ENCODE measurements around the gene RFX1. TPM values are rescaled to one million over a fixed set of nuclear protein-coding genes. Genes with fewer than 3 reads are reported as not detected.
A peak's percentile ranks its signal among the peaks of the same experiment; 100 is the strongest.

RFX1 gene
- total RNA-seq, 2 donors from 2014 or later, result 9.2 to 12.7 TPM

- peak overlapping the region; percentile 95 to 99 for H3K27ac ChIP-seq
- H3K36me3 ChIP-seq, result no peaks in the 10 kb centered on the region
- peak overlapping the region; percentile 80 to 91 for H3K4me3 ChIP-seq
- no peaks in the 10 kb centered on the region for H3K9me3 ChIP-seq
- no peaks in the 10 kb centered on the region for H3K4me1 ChIP-seq (replicated peaks)
- peak; percentile 61 for TF ChIP-seq POLR2AphosphoS5 (IDR thresholded peaks at IDR 0.05)
- TF ChIP-seq, protein P1, sequence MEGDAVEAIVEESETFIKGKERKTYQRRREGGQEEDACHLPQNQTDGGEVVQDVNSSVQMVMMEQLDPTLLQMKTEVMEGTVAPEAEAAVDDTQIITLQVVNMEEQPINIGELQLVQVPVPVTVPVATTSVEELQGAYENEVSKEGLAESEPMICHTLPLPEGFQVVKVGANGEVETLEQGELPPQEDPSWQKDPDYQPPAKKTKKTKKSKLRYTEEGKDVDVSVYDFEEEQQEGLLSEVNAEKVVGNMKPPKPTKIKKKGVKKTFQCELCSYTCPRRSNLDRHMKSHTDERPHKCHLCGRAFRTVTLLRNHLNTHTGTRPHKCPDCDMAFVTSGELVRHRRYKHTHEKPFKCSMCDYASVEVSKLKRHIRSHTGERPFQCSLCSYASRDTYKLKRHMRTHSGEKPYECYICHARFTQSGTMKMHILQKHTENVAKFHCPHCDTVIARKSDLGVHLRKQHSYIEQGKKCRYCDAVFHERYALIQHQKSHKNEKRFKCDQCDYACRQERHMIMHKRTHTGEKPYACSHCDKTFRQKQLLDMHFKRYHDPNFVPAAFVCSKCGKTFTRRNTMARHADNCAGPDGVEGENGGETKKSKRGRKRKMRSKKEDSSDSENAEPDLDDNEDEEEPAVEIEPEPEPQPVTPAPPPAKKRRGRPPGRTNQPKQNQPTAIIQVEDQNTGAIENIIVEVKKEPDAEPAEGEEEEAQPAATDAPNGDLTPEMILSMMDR (IDR thresholded peaks at IDR 0.05), result no peak
- 5% methylated on average over 56 of the region's 56 CpGs for WGBS
- no peaks in the 10 kb centered on the region for H3K27me3 ChIP-seq (replicated peaks; ENCODE audit: insufficient read depth)
- no peak for DNase-seq (ENCODE audit: low spot score)
- intact Hi-C loops (cut with DNase I), result loop anchor here (5.0 kb wide), 1 partner anchor 65 kb away; the partner anchor contains the start of gene MISP3
These were observed 844 bp upstream of the RFX1 start for GRCh38 chr19:14006766-14007562.

DNA sequence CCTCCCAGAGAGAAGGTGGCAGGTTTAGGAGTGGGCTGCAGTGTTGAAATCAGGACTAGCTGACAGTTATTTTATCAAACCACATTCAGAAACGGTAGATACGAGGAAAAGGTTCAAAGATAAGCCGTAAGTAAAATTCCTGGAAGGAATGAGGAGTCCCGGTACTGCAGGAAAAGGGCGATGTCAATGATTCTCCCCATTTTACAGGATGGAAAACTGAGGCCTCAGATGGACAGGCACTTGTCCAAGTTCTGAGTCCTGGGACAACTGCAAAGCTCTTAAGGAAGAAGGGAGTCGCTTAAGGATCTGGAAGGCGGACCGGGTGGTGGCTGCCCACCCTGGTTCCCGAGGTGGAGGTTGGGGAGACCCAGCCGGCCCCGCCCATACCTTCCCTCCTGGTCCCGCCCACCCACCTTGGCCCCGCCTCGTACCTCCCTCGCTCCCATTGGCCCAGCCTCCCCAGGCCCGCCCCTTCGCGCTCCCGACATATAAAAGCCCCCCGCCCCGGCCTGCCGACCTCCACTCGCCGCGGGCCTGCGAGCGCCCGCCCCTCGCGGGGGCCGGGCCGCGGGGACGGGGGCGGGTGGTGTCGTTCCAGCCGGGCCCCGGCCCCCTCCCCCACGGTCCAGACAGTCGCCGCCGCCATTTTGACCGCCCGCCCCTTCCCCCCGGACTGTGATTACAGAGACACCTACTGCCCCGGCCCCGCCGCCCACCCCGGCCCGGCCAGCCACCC lies 603 bp downstream of the RFX1 start:
- 22% methylated on average over 13 of the region's 50 CpGs for WGBS
- Histone ChIP-seq H3K27ac (peak overlapping the region; percentile 99 to 100), H3K9me3 (no peaks in the 10 kb centered on the region), H3K4me1 (replicated peaks) (no peaks in the 10 kb centered on the region), H3K36me3 (no peaks in the 10 kb centered on the region), H3K4me3 (peak overlapping the region; percentile 94 to 99), H3K27me3 (replicated peaks; ENCODE audit: insufficient read depth) (no peaks in the 10 kb centered on the region)
- TF ChIP-seq, protein P1 (IDR thresholded peaks at IDR 0.05), result no peak
- TF ChIP-seq POLR2AphosphoS5 (IDR thresholded peaks at IDR 0.05), result no peak
- TF ChIP-seq POLR2A (IDR thresholded peaks at IDR 0.05), result peak; percentile 28
- intact Hi-C loops (cut with DNase I), result loop anchor here (2.0 to 5.0 kb wide), 2 partner anchors 53 to 67 kb away; partner anchors contain the start of genes DCAF15 and MISP3
- peak; percentile 92 for DNase-seq (ENCODE audit: low spot score)

GRCh38 chr19:14004619-14005348 lies 1.3 kb downstream of the RFX1 start:
- H3K27ac ChIP-seq, result peak overlapping the region; percentile 99 to 100

DNA sequence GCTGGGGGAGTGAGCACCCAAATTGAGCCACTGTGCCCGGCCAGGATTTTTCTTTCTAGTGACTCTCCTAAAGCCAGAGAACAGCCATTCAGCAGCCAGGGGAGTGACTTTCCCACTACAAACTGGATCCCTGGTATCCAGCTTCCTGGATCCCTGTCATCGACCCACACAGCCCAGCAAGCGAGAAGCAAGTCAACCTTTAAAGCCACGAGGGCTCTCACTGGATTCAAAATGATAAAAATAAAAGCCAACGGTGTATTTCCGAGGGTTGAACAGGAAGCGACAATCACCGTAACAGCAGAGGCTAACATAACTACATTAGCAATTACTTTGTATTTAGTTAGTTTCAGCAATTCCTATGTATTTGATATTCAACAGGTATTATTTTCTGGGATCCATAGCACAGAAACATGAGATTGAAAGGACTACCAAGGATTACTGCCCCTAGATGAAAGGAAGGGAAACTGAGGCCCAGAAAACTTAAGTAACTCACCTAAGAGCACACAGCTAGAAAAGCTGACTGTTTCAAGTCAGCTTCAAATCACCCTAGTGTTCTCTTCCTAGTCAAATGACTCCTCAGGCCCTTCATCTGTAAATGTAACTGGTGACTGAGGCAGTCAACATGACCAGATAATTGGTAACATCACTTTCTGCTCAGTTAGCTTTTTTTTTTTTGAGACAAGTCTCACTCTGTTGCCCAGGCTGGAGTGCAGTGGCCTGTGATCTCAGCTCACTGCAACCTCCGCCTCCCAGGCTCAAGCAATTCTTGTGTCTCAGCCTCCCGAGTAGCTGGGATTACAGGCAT lies 2.7 kb downstream of the RFX1 start:
- H3K4me3 ChIP-seq, result no peak overlapping the region
- no peak for DNase-seq (ENCODE audit: low spot score)
- H3K4me1 ChIP-seq (replicated peaks), result no peaks in the 10 kb centered on the region
- intact Hi-C loops (cut with DNase I), result loop anchor here (2.0 kb wide), 1 partner anchor 51 kb away; the partner anchor contains the start of gene DCAF15
- TF ChIP-seq POLR2A (IDR thresholded peaks at IDR 0.05) (no peak), POLR2AphosphoS5 (IDR thresholded peaks at IDR 0.05) (no peak)
- TF ChIP-seq, protein P1 (IDR thresholded peaks at IDR 0.05), result no peak
- WGBS, result 41% methylated on average over 10 of the region's 10 CpGs
- H3K9me3 ChIP-seq, result no peaks in the 10 kb centered on the region
- H3K36me3 ChIP-seq, result no peaks in the 10 kb centered on the region
- no peaks in the 10 kb centered on the region for H3K27me3 ChIP-seq (replicated peaks; ENCODE audit: insufficient read depth)
- peak overlapping the region; percentile 59 to 99 for H3K27ac ChIP-seq

More at GRCh38 chr19:14004619-14005348, 1.3 kb downstream of the RFX1 start:
- TF ChIP-seq, protein P1 (IDR thresholded peaks at IDR 0.05), result no peak
- TF ChIP-seq POLR2AphosphoS5 (IDR thresholded peaks at IDR 0.05), result peak; percentile 60
- no peak for TF ChIP-seq POLR2A (IDR thresholded peaks at IDR 0.05)
- H3K4me1 ChIP-seq (replicated peaks), result no peaks in the 10 kb centered on the region
- H3K9me3 ChIP-seq, result no peaks in the 10 kb centered on the region
- H3K27me3 ChIP-seq (replicated peaks; ENCODE audit: insufficient read depth), result no peaks in the 10 kb centered on the region
- peak overlapping the region in 1 of 2 donors; percentile 94 for H3K4me3 ChIP-seq
- H3K36me3 ChIP-seq, result no peaks in the 10 kb centered on the region
- WGBS, result 23% methylated on average over 14 of the region's 14 CpGs
- intact Hi-C loops (cut with DNase I), result loop anchor here (2.0 to 5.0 kb wide), 2 partner anchors 52 to 68 kb away; partner anchors contain the start of genes DCAF15 and MISP3
- DNase-seq (ENCODE audit: low spot score), result peak; percentile 49
